ENCODE results near the gene CDC5L.

CDC5L gene

DNA sequence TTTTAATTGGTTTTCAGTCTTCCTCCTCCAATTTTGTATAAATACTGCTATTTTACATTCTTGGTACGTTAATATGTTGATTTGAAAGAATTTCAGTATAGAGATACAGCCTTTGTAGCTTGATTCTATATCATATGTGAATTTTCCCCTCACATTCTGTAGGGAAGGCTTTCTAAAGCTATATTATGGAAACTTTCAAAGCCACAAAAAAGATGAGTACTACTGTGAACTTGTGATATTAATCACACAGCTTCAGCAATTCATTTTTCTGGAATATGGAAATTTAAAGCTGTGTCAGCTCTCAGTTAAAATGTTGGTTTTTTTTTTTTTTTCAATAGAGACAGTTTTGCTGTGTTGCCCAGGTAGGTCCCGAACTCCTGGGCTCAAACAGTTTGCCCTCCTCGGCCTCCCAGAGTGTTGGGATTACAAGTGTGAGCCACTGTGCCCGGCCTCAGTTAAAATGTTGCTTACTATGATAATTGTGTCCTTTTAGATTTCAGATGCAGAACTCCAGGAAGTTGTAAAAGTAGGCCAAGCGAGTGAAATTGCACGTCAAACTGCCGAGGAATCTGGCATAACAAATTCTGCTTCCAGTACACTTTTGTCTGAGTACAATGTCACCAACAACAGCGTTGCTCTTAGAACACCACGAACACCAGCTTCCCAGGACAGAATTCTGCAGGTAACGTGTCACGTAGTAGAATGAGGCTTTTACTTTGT is 20.6 kb downstream of the CDC5L start:
- H3K36me3 ChIP-seq (ENCODE audit: control insufficient read depth, insufficient read depth, low read length) = peaks cover 70% of the 10 kb centered on the region

DNA sequence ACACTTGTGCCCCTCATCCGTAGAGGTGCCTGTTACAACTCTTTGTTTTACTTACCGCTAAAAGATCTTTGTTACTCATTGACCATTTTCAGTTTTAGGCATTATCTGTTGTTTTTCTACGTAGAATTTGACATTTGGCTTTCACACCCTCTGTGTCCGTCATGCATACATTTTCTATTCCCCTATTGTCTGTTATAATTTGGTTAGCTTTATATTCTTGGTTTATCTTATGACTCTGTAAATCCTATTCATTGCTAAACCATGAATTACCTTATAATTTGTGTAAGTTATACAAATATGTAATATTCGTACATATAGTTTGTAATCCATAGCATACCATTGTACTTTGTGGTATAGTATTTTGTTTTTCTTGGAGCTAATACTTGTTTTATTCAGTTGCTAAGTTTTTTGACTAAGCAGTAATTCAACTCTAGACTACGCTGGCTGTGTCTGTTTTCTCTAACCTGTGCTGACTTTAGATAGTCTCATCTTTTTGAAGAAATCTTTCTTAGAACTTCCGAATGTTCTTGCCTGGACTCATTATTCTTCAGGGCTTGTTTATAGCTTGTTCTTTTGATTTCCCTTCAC is 21.8 kb downstream of the CDC5L start:
- Histone ChIP-seq H3K9me3 (ENCODE audit: control insufficient read depth, low read length) (no peaks in the 10 kb centered on the region), H3K4me1 (ENCODE audit: control insufficient read depth, insufficient read depth, low read length, poor library complexity, severe bottlenecking) (no peaks in the 10 kb centered on the region), H3K4me3 (ENCODE audit: insufficient read depth, low read depth, low read length, poor library complexity, severe bottlenecking) (no peak overlapping the region), H3K27ac (ENCODE audit: insufficient read depth, low read length, poor library complexity, severe bottlenecking) (no peak overlapping the region), H3K27me3 (replicated peaks; ENCODE audit: control insufficient read depth, insufficient read depth, low read length, poor library complexity, severe bottlenecking) (no peaks in the 10 kb centered on the region), H3K36me3 (ENCODE audit: control insufficient read depth, insufficient read depth, low read length) (peaks cover 69% of the 10 kb centered on the region)
- DNase-seq = no peak

More for the DNA sequence above, 20.6 kb downstream of the CDC5L start:
- Histone ChIP-seq H3K9me3 (ENCODE audit: control insufficient read depth, low read length) (no peaks in the 10 kb centered on the region), H3K27ac (ENCODE audit: insufficient read depth, low read length, poor library complexity, severe bottlenecking) (no peak overlapping the region), H3K4me1 (ENCODE audit: control insufficient read depth, insufficient read depth, low read length, poor library complexity, severe bottlenecking) (no peaks in the 10 kb centered on the region), H3K4me3 (ENCODE audit: insufficient read depth, low read depth, low read length, poor library complexity, severe bottlenecking) (no peak overlapping the region), H3K27me3 (replicated peaks; ENCODE audit: control insufficient read depth, insufficient read depth, low read length, poor library complexity, severe bottlenecking) (no peaks in the 10 kb centered on the region)
- DNase-seq = no peak

DNA sequence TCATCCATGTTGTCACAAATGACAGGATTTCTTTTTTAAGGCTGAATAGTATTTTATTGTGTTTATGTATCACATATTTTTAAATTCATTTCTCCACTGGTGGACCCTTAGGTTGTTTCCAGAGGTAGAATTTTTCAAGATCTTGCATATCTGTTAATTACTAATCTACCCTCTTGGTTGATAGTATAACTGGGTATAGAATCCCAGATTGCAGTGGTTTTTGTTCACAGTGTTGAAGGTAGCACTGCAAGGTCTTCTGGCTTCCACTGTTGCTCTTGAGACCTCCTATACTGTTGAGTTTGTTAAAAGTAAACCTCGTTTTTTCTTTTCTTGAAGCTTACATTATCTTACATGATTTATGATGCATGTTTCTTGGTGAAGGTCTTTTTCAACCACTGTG is 22.9 kb downstream of the CDC5L start:
- Histone ChIP-seq H3K27me3 (replicated peaks; ENCODE audit: control insufficient read depth, insufficient read depth, low read length, poor library complexity, severe bottlenecking) (no peaks in the 10 kb centered on the region), H3K36me3 (ENCODE audit: control insufficient read depth, insufficient read depth, low read length) (peaks cover 67% of the 10 kb centered on the region), H3K4me3 (ENCODE audit: insufficient read depth, low read depth, low read length, poor library complexity, severe bottlenecking) (no peak overlapping the region), H3K4me1 (ENCODE audit: control insufficient read depth, insufficient read depth, low read length, poor library complexity, severe bottlenecking) (peaks cover 3% of the 10 kb centered on the region), H3K9me3 (ENCODE audit: control insufficient read depth, low read length) (no peaks in the 10 kb centered on the region), H3K27ac (ENCODE audit: insufficient read depth, low read length, poor library complexity, severe bottlenecking) (no peak overlapping the region)
- DNase-seq = no peak

DNA sequence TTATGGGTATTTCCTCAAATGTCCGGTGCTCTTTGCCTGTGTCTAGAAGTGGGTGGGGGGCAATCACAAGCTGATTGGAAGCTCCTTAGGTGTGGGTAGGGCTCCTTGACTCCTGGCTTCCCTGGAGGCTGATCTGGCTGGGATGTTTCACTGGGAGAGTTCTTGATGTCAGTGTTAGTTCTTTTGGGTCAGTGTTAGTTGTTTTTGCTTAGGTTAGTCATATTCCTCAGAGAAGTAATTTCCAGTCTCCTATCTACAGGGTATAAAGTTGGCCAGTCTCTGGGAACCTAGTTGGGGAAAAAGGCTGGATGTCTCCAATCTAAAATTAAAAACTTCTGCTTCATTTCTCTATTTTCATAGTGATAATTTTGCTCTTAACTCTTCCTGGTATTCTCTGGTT is 23.6 kb downstream of the CDC5L start:
- Histone ChIP-seq H3K9me3 (ENCODE audit: control insufficient read depth, low read length) (no peaks in the 10 kb centered on the region), H3K36me3 (ENCODE audit: control insufficient read depth, insufficient read depth, low read length) (peaks cover 65% of the 10 kb centered on the region), H3K27ac (ENCODE audit: insufficient read depth, low read length, poor library complexity, severe bottlenecking) (no peak overlapping the region), H3K4me3 (ENCODE audit: insufficient read depth, low read depth, low read length, poor library complexity, severe bottlenecking) (no peak overlapping the region), H3K4me1 (ENCODE audit: control insufficient read depth, insufficient read depth, low read length, poor library complexity, severe bottlenecking) (peaks cover 3% of the 10 kb centered on the region), H3K27me3 (replicated peaks; ENCODE audit: control insufficient read depth, insufficient read depth, low read length, poor library complexity, severe bottlenecking) (no peaks in the 10 kb centered on the region)
- no peak for DNase-seq

DNA sequence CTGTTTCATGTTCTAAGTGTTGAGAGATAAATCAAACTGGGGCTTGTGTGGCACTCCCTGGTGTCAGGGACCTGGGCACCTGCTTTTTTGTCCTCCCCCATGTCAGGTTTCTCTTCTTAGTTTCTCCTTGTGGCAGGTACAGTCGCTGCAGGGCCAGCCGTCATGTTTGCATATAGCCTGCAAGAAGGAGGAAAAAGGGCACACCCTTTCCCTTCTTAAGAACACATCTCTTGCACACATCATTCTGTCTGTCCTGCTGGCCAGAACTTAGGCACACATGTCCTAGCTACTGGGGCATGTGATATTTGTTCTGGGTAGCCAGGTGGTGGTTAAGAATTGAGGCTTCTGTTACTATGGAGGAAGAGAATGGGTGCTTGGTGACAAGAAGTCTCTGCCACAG is 27.9 kb downstream of the CDC5L start:
- Histone ChIP-seq H3K27ac (ENCODE audit: insufficient read depth, low read length, poor library complexity, severe bottlenecking) (no peak overlapping the region), H3K4me3 (ENCODE audit: insufficient read depth, low read depth, low read length, poor library complexity, severe bottlenecking) (no peak overlapping the region), H3K9me3 (ENCODE audit: control insufficient read depth, low read length) (no peaks in the 10 kb centered on the region), H3K36me3 (ENCODE audit: control insufficient read depth, insufficient read depth, low read length) (peaks cover 60% of the 10 kb centered on the region), H3K4me1 (ENCODE audit: control insufficient read depth, insufficient read depth, low read length, poor library complexity, severe bottlenecking) (peaks cover 3% of the 10 kb centered on the region), H3K27me3 (replicated peaks; ENCODE audit: control insufficient read depth, insufficient read depth, low read length, poor library complexity, severe bottlenecking) (no peaks in the 10 kb centered on the region)
- no peak for DNase-seq

DNA sequence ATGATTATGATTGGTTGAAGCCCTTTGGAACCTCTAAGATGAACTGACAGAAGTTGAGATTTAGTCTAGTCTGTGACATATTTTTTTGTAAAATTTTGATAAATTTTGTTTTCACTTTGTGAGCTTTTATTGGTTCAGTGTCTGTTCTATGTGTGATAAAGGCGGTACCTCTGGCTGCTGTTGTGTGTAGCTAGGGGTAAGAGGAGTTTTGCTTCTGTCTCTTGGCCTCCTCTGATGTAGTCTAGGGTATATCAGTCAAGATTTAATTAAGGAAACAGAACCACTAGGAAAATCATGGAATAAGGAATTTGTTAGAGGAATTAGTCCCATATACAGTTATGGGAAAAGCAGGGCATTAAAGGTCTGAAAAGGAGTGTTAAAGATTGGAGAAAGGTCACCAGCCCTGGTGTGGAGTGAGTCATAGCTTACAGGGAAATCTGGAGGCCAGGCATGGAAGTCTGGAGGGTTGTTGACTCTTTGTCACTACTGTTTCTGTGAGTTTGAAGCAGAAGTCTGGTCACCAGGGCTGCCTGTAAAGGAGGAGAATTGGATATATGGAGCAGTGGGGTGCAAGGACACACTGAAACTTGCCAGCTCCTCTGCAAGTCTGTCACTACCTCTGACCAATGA is 28.5 kb downstream of the CDC5L start:
- Histone ChIP-seq H3K4me3 (ENCODE audit: insufficient read depth, low read depth, low read length, poor library complexity, severe bottlenecking) (no peak overlapping the region), H3K9me3 (ENCODE audit: control insufficient read depth, low read length) (no peaks in the 10 kb centered on the region), H3K27me3 (replicated peaks; ENCODE audit: control insufficient read depth, insufficient read depth, low read length, poor library complexity, severe bottlenecking) (no peaks in the 10 kb centered on the region), H3K27ac (ENCODE audit: insufficient read depth, low read length, poor library complexity, severe bottlenecking) (no peak overlapping the region), H3K4me1 (ENCODE audit: control insufficient read depth, insufficient read depth, low read length, poor library complexity, severe bottlenecking) (peaks cover 3% of the 10 kb centered on the region), H3K36me3 (ENCODE audit: control insufficient read depth, insufficient read depth, low read length) (peaks cover 63% of the 10 kb centered on the region)
- DNase-seq = no peak

DNA sequence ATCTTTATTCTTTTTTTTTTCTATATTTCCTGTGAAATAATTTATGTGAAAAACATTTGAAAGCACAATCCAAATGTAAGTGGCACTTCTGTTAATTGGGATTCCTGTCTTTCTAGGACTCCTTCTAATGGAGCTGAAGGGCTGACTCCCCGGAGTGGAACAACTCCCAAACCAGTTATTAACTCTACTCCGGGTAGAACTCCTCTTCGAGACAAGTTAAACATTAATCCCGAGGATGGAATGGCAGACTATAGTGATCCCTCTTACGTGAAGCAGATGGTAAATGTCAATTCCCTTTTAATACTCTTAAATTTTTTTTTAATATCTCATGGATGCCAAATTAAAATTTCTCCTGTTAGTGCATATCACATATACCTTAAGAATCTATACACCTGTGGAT is 35.0 kb downstream of the CDC5L start:
- no peak for DNase-seq
- H3K27me3 ChIP-seq (replicated peaks; ENCODE audit: control insufficient read depth, insufficient read depth, low read length, poor library complexity, severe bottlenecking) = no peaks in the 10 kb centered on the region
- H3K36me3 ChIP-seq (ENCODE audit: control insufficient read depth, insufficient read depth, low read length) = peaks cover 75% of the 10 kb centered on the region
- no peak overlapping the region for H3K27ac ChIP-seq (ENCODE audit: insufficient read depth, low read length, poor library complexity, severe bottlenecking)
- no peaks in the 10 kb centered on the region for H3K9me3 ChIP-seq (ENCODE audit: control insufficient read depth, low read length)
- H3K4me1 ChIP-seq (ENCODE audit: control insufficient read depth, insufficient read depth, low read length, poor library complexity, severe bottlenecking) = no peaks in the 10 kb centered on the region
- no peak overlapping the region for H3K4me3 ChIP-seq (ENCODE audit: insufficient read depth, low read depth, low read length, poor library complexity, severe bottlenecking)

DNA sequence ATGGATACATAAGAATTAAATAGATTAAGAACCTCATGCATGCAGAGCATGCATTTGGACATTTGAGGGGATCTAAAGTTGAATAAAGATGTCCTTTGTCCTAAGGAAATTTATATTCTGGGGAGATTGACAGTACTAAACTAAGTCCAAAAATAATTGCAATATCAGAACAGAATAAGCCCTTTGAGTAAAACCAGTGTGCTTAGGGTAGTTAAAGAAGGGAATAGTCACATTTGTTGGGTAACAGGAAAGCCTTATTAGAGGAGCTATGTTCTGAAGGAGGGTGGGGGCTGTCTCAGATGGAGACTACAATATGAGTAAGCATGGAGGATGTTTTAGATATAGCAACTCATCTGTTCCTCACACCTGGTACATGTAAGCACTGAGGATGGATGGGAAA is 35.8 kb downstream of the CDC5L start:
- Histone ChIP-seq H3K36me3 (ENCODE audit: control insufficient read depth, insufficient read depth, low read length) (peaks cover 75% of the 10 kb centered on the region), H3K27me3 (replicated peaks; ENCODE audit: control insufficient read depth, insufficient read depth, low read length, poor library complexity, severe bottlenecking) (no peaks in the 10 kb centered on the region), H3K4me1 (ENCODE audit: control insufficient read depth, insufficient read depth, low read length, poor library complexity, severe bottlenecking) (no peaks in the 10 kb centered on the region)

DNA sequence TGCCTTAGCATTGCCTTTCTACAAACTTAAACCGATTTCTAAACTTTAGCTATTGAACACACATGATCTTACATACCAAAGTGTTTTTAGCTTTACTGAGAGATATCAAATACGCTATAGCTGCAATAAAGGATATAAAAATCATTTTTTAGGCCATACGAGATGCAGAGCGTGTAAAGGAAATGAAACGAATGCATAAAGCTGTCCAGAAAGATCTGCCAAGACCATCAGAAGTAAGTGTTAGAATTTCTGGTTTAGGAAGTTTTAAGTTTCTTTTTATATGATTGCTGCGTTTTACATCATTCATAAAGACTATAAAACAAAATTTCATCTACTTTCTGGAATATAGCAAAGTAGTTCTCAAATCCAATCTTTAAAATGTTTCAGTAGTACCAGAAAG is 38.4 kb downstream of the CDC5L start:
- Histone ChIP-seq H3K9me3 (ENCODE audit: control insufficient read depth, low read length) (no peaks in the 10 kb centered on the region), H3K36me3 (ENCODE audit: control insufficient read depth, insufficient read depth, low read length) (peaks cover 75% of the 10 kb centered on the region)

More for the DNA sequence above, 35.8 kb downstream of the CDC5L start:
- H3K27ac ChIP-seq (ENCODE audit: insufficient read depth, low read length, poor library complexity, severe bottlenecking) = no peak overlapping the region
- H3K4me3 ChIP-seq (ENCODE audit: insufficient read depth, low read depth, low read length, poor library complexity, severe bottlenecking) = no peak overlapping the region
- no peak for DNase-seq
- no peaks in the 10 kb centered on the region for H3K9me3 ChIP-seq (ENCODE audit: control insufficient read depth, low read length)

DNA sequence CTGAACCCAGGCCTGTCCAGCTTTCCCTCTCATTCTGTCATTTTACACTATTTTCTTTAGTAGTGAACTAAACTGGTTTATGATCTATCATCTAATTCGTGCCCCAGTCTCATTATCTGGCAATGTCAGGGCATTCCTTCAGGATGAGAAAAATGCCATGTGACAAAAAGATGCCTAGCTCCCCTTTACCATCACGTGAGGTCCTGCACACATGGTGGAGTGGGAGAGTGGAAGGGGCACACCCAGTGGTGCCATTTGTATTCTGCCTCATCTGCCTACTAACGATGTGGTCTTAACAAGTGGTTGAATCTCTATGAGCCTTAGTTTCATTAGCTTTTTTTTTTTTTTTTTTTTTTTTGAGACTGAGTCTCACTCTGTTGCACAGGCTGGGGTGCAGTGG is 41.2 kb downstream of the CDC5L start:
- Histone ChIP-seq H3K36me3 (ENCODE audit: control insufficient read depth, insufficient read depth, low read length) (peaks cover 62% of the 10 kb centered on the region), H3K27ac (ENCODE audit: insufficient read depth, low read length, poor library complexity, severe bottlenecking) (no peak overlapping the region)

More for the DNA sequence above, 38.4 kb downstream of the CDC5L start:
- H3K4me1 ChIP-seq (ENCODE audit: control insufficient read depth, insufficient read depth, low read length, poor library complexity, severe bottlenecking) = no peaks in the 10 kb centered on the region
- DNase-seq = no peak
- no peak overlapping the region for H3K4me3 ChIP-seq (ENCODE audit: insufficient read depth, low read depth, low read length, poor library complexity, severe bottlenecking)
- H3K27ac ChIP-seq (ENCODE audit: insufficient read depth, low read length, poor library complexity, severe bottlenecking) = no peak overlapping the region
- no peaks in the 10 kb centered on the region for H3K27me3 ChIP-seq (replicated peaks; ENCODE audit: control insufficient read depth, insufficient read depth, low read length, poor library complexity, severe bottlenecking)

More for the DNA sequence above, 41.2 kb downstream of the CDC5L start:
- Histone ChIP-seq H3K4me1 (ENCODE audit: control insufficient read depth, insufficient read depth, low read length, poor library complexity, severe bottlenecking) (no peaks in the 10 kb centered on the region), H3K9me3 (ENCODE audit: control insufficient read depth, low read length) (no peaks in the 10 kb centered on the region), H3K27me3 (replicated peaks; ENCODE audit: control insufficient read depth, insufficient read depth, low read length, poor library complexity, severe bottlenecking) (no peaks in the 10 kb centered on the region), H3K4me3 (ENCODE audit: insufficient read depth, low read depth, low read length, poor library complexity, severe bottlenecking) (no peak overlapping the region)
- no peak for DNase-seq

Measured in effector memory CD4-positive, alpha-beta T cell (primary cell).